GM12864 (cell line): ENCODE measurements around the gene C3orf20.

Source experiments
- DNase-seq: peaks from one replicate; pipeline ENCODE4 v3.0.0-alpha.2; 2011; ENCODE audit warnings: low read depth
- H3K4me3 ChIP-seq: 2 replicates; pipeline ENCODE4 v1.5.1; 2011; ENCODE audit warnings: mild to moderate bottlenecking, low read depth, low read length, control low read depth
- TF ChIP-seq, protein P1 (sequence below): IDR thresholded peaks from 2 replicates; pipeline ENCODE4 v1.5.1; 2011; ENCODE audit warnings: low read depth, mild to moderate bottlenecking, moderate library complexity, low read length, control low read depth, inconsistent platforms; ENCODE audit errors: missing control alignments

Gene C3orf20

GRCh38 chr3:14674841-14675240 is at the start of gene C3orf20:
TSS of gene C3orf20 (plus strand) at chr3:14675141. CDS start at chr3:14682714, 7,573 bp downstream.
- DNase-seq, result no peak
- TF ChIP-seq, protein P1, sequence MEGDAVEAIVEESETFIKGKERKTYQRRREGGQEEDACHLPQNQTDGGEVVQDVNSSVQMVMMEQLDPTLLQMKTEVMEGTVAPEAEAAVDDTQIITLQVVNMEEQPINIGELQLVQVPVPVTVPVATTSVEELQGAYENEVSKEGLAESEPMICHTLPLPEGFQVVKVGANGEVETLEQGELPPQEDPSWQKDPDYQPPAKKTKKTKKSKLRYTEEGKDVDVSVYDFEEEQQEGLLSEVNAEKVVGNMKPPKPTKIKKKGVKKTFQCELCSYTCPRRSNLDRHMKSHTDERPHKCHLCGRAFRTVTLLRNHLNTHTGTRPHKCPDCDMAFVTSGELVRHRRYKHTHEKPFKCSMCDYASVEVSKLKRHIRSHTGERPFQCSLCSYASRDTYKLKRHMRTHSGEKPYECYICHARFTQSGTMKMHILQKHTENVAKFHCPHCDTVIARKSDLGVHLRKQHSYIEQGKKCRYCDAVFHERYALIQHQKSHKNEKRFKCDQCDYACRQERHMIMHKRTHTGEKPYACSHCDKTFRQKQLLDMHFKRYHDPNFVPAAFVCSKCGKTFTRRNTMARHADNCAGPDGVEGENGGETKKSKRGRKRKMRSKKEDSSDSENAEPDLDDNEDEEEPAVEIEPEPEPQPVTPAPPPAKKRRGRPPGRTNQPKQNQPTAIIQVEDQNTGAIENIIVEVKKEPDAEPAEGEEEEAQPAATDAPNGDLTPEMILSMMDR, result no peak
- no peak within 1 kb of the TSS for H3K4me3 ChIP-seq

- no peak overlapping the region for H3K4me3 ChIP-seq
- DNase-seq, result no peak
- TF ChIP-seq, protein P1, result no peak
Measured at GRCh38 chr3:14625443-14625842, 49.5 kb upstream of the C3orf20 start.

DNA sequence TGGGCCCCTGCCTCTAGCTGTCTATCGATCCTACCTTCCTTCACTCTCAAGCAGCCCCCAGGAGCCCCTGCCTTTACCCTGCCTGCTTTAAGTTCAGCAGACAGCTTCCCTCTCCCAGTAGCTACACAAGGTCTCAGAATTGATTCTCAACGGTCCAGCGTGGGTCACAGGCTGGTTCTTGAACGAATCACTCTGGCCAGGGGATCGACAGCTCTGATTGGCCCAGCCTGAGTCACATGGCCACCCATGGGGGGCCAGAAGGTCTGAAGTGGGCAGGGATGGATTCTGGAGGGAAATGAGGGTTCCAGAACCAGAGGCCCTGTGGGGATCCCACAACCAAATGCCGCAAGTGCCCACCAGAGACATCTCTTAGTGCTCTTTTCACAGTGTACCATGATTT is 47.1 kb upstream of the C3orf20 start:
- no peak overlapping the region for H3K4me3 ChIP-seq
- DNase-seq, result no peak
- TF ChIP-seq, protein P1, result no peak

DNA sequence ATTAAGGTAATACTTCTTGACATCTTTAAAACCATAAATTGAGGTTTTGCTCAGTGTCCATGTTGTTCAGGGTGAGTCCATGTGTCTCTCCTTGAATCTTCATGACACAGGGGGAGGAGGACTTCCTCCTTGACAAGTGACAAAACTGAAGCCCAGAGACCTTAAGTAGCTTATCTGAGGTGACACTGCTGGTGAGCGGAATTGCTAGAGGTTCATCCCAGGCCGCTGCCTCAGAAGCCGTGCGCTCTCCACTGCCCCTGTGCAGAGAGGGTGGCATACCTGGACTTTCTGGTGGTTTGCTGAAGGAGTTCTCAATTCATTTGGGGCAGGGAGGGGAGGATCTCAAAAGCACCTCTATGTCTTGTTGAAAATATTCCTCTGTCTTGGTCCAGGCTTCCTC is 46.5 kb upstream of the C3orf20 start:
- DNase-seq, result no peak
- H3K4me3 ChIP-seq, result no peak overlapping the region
- TF ChIP-seq, protein P1, result no peak

GRCh38 chr3:14630404-14631100 is 44.4 kb upstream of the C3orf20 start:
- DNase-seq, result no peak
- TF ChIP-seq, protein P1, result no peak

GRCh38 chr3:14631101-14631497 is 43.8 kb upstream of the C3orf20 start:
- H3K4me3 ChIP-seq, result no peak overlapping the region
- no peak for DNase-seq
- TF ChIP-seq, protein P1, result no peak

More at GRCh38 chr3:14630404-14631100, 44.4 kb upstream of the C3orf20 start:
- no peak overlapping the region for H3K4me3 ChIP-seq
